ENCODE data around the gene OR9Q1. TPM values are rescaled to one million over a fixed set of nuclear protein-coding genes. Genes with fewer than 3 reads are reported as not detected.

The OR9Q1 gene
- total RNA-seq, 4 donors from 2014 or later: not detected

DNA sequence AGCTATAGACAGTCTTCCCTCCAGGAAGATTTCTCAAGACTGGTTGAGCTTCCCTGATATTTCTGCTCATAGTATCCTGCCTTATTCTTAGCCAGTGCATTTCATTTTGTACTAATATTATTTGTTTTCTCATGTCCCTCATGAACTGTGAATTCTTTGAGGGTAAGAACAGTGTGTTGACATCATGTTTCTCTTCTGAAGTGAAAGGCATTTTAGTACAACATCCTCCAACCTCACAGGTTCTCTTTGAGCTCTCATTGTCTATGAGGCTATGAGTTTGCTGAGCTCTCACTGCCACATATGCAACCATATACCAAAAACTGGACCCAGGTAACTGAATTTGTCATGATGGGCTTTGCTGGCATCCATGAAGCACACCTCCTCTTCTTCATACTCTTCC lies 7.0 kb downstream of the OR9Q1 start, which contains the start of gene OR6Q1:
TSS of gene OR6Q1 (plus strand) at position 301 of the 400 bp plus-strand sequence. CDS start at position 301, 0 bp downstream.
- Histone ChIP-seq H3K4me1 (peaks cover 0 to 36% (median 14%) of the 10 kb centered on the region in 3 donors), H3K27ac (peak within 1 kb of the TSS in 2 of 4 donors; percentile 49 to 51), H3K36me3 (no peaks in the 10 kb centered on the region), H3K27me3 (no peaks in the 10 kb centered on the region), H3K9me3 (no peaks in the 10 kb centered on the region), H3K4me3 (no peak within 1 kb of the TSS)
- TF ChIP-seq, protein P1, sequence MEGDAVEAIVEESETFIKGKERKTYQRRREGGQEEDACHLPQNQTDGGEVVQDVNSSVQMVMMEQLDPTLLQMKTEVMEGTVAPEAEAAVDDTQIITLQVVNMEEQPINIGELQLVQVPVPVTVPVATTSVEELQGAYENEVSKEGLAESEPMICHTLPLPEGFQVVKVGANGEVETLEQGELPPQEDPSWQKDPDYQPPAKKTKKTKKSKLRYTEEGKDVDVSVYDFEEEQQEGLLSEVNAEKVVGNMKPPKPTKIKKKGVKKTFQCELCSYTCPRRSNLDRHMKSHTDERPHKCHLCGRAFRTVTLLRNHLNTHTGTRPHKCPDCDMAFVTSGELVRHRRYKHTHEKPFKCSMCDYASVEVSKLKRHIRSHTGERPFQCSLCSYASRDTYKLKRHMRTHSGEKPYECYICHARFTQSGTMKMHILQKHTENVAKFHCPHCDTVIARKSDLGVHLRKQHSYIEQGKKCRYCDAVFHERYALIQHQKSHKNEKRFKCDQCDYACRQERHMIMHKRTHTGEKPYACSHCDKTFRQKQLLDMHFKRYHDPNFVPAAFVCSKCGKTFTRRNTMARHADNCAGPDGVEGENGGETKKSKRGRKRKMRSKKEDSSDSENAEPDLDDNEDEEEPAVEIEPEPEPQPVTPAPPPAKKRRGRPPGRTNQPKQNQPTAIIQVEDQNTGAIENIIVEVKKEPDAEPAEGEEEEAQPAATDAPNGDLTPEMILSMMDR (IDR thresholded peaks at IDR 0.05): no peak
- TF ChIP-seq POLR2A (IDR thresholded peaks at IDR 0.05): no peak
- intact Hi-C loops (cut with DNase I): no loop called here
- DNase-seq: no peak

DNA sequence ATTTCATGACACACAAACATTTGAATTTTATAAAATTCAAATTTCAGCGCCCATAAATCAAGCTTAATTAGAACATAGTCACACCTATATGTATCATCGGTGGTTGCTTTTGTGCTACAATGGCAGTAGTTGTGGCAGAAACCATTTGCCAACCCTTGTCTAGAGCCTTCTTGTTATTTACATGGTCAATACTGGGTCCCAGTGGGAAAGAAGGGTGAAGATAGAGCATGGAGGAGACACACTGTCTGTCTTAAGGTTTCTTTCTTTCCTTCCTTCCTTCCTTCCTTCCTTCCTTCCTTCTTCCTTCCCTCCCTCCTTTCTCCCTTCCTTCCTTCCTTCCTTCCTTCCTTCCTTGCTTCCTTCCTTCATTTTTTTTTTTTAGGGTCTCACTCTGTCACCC lies 10.8 kb downstream of the OR9Q1 start:
- H3K4me3 ChIP-seq: no peak overlapping the region
- H3K9me3 ChIP-seq: no peaks in the 10 kb centered on the region
- no peak for DNase-seq
- H3K4me1 ChIP-seq: peaks cover 0 to 2% (median 0%) of the 10 kb centered on the region in 3 donors
- no peaks in the 10 kb centered on the region for H3K36me3 ChIP-seq
- intact Hi-C loops (cut with DNase I): no loop called here
- 81 to 87% methylated on average over 2 of the region's 2 CpGs for WGBS, 2 donors
- H3K27me3 ChIP-seq: no peaks in the 10 kb centered on the region
- H3K27ac ChIP-seq: no peak overlapping the region
- TF ChIP-seq POLR2A (IDR thresholded peaks at IDR 0.05): no peak
- TF ChIP-seq, protein P1 (IDR thresholded peaks at IDR 0.05): no peak

DNA sequence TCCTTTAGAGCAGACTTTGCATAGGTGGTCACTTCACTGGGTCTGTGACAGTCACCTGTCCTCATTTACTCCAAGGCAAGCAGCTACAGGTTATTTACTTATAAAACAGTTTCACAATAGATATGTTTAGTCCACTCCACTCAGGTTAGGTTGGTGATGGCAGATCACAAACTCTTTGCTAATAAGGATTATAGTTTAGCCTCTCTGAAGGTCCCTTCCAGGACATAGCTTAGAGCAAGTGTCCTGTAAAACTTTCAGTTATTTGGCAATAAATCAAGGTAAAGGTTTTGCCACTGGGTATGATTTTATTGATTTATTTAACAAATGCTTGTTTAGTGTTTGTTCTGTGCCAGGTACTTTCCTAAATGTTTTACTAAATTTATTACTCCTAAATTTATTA lies 15.9 kb downstream of the OR9Q1 start:
- no peaks in the 10 kb centered on the region for H3K27me3 ChIP-seq
- DNase-seq: no peak
- TF ChIP-seq, protein P1 (IDR thresholded peaks at IDR 0.05): no peak
- TF ChIP-seq POLR2A (IDR thresholded peaks at IDR 0.05): no peak
- H3K27ac ChIP-seq: no peak overlapping the region
- H3K9me3 ChIP-seq: no peaks in the 10 kb centered on the region
- H3K4me1 ChIP-seq: no peaks in the 10 kb centered on the region
- intact Hi-C loops (cut with DNase I): no loop called here
- H3K4me3 ChIP-seq: no peak overlapping the region
- no peaks in the 10 kb centered on the region for H3K36me3 ChIP-seq

DNA sequence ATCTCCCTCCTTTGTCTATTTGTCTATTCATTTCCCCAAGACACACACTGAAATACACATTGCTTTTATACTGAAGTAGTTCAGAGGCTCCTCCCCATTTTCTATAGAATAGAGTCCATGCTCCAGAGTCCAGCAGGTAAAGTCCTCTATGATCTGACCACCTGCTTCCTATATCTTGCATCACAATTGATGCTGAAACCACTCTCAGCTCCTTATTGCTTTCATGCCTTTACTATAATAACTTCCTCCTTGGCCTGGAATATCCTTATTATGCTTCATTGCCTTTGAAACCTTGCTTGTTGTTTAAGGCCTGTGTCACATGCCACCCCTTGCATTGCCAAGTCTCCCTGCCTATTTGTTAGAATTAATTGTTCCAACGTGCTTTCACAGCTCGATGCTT lies 19.7 kb downstream of the OR9Q1 start:
- H3K4me1 ChIP-seq: no peaks in the 10 kb centered on the region
- no peaks in the 10 kb centered on the region for H3K9me3 ChIP-seq
- H3K4me3 ChIP-seq: no peak overlapping the region
- H3K27me3 ChIP-seq: no peaks in the 10 kb centered on the region
- intact Hi-C loops (cut with DNase I): no loop called here
- no peaks in the 10 kb centered on the region for H3K36me3 ChIP-seq
- WGBS, 2 donors: 21 to 25% methylated on average over 2 of the region's 2 CpGs
- H3K27ac ChIP-seq: no peak overlapping the region
- DNase-seq: no peak
- TF ChIP-seq, protein P1 (IDR thresholded peaks at IDR 0.05): no peak
- TF ChIP-seq POLR2A (IDR thresholded peaks at IDR 0.05): no peak

DNA sequence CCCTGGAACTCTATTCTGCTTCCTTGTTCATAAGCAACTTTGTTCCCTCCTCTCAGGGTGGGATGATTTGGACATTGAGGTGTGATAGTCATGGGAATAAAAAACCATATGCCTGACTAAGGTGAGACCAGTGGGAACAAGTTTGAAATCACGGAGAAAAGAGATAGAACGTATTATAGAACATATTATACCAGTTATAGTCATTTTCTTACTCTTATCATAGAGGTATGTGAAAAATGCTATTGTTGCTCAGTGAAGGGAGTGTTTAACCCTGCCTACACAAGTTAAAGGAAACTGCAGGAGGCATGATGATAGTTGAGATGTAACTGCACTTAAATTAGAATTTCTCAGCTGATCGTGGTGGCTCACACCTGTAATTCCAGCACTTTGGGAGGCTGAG lies 22.6 kb downstream of the OR9Q1 start:
- H3K27me3 ChIP-seq: no peaks in the 10 kb centered on the region
- TF ChIP-seq, protein P1 (IDR thresholded peaks at IDR 0.05): no peak
- no peak for TF ChIP-seq POLR2A (IDR thresholded peaks at IDR 0.05)
- no peak for DNase-seq
- 59 to 75% methylated on average over 3 of the region's 3 CpGs for WGBS, 2 donors
- H3K9me3 ChIP-seq: no peaks in the 10 kb centered on the region
- no peaks in the 10 kb centered on the region for H3K36me3 ChIP-seq
- no peak overlapping the region for H3K27ac ChIP-seq
- H3K4me3 ChIP-seq: no peak overlapping the region
- H3K4me1 ChIP-seq: no peaks in the 10 kb centered on the region
- intact Hi-C loops (cut with DNase I): no loop called here

Data from esophagus squamous epithelium (tissue), 5 donors.